HG02870 (cell line): ENCODE measurements around the gene SOX30.

ENCODE experiments used
- ATAC-seq: cut with Tn5 transposase; IDR thresholded peaks from one replicate; pipeline ENCODE4 v1.9.1; 2021; ENCODE audit warnings: mild to moderate bottlenecking, moderate library complexity; ENCODE audit not compliant: unreplicated experiment

Gene SOX30

GRCh38 chr5:157578079-157578780, 74.0 kb downstream of the SOX30 start:
- ATAC-seq: no peak

- ATAC-seq: no peak
Observed at GRCh38 chr5:157576678-157577077, 75.6 kb downstream of the SOX30 start.
